Esophagus squamous epithelium (tissue), 5 donors: ENCODE measurements around the gene SLAMF7. TPM values are rescaled to one million over a fixed set of nuclear protein-coding genes. Genes with fewer than 3 reads are reported as not detected.

ENCODE experiments used
- DNase-seq: peaks from one replicate; lab custom pipeline; 2025; lab: John Stamatoyannopoulos, UW
- H3K27ac ChIP-seq, 4 donors: fragments of 200-600 bp; sonication (generic); one replicate each; pipeline ENCODE4 v1.5.1; 2016 to 2019; ENCODE audit warnings: mild to moderate bottlenecking in 1 of 4
- H3K27me3 ChIP-seq, 4 donors: fragments of 200-600 bp; sonication (generic); 1 replicate in 3 of 4; 2 replicates in 1 of 4; pipeline versions ENCODE4 v1.5.1 to v1.6.0; 2017 to 2021; ENCODE audit warnings: antibody characterized with exemption in 1 of 4
- H3K36me3 ChIP-seq, 3 donors: fragments of 200-600 bp; sonication (generic); one replicate each; pipeline ENCODE4 v1.5.1; 2016 to 2019
- H3K4me1 ChIP-seq, 3 donors: fragments of 200-600 bp; sonication (generic); one replicate each; pipeline ENCODE4 v1.5.1; 2017 to 2019
- H3K4me3 ChIP-seq, 4 donors: fragments of 200-600 bp; sonication (generic); 1 replicate in 3 of 4; 2 replicates in 1 of 4; pipeline ENCODE4 v1.5.1; 2016 to 2019; ENCODE audit warnings: mild to moderate bottlenecking in 2 of 4, moderate library complexity in 1 of 4
- H3K9me3 ChIP-seq, 3 donors: fragments of 200-600 bp; sonication (generic); one replicate each; pipeline ENCODE4 v1.5.1; 2016 to 2019
- CTCF ChIP-seq, 6 experiments: fragments of 450-650 bp in 4 of 6; fragments of 200-600 bp in 2 of 6; sonication (generic) in 2 of 6; IDR thresholded peaks; one replicate each; pipeline ENCODE4 v1.5.1; 2016 to 2019; ENCODE audit warnings: antibody characterized with exemption in 6 of 6, mild to moderate bottlenecking in 4 of 6, moderate library complexity in 4 of 6
- POLR2A ChIP-seq, 4 donors: fragments of 450-650 bp; IDR thresholded peaks; one replicate each; pipeline ENCODE4 v1.6.1; 2017; ENCODE audit warnings: antibody characterized with exemption in 4 of 4, mild to moderate bottlenecking in 4 of 4, moderate library complexity in 3 of 4
- WGBS, 2 donors: methylation state at CpG; one replicate each; pipeline ENCODE4 v1.1.5; 2018; 5-methylcytosine and 5-hydroxymethylcytosine counted together
- intact Hi-C: fragments of 100-400 bp; cut with DNase I; formaldehyde crosslinking; loops from one replicate; pipeline ENCODE4 v1.15.0; 2022
- total RNA-seq, 4 donors: library from RNA; depleted of rRNA; stranded (reverse); fragments of >200 nt; gene quantifications; one replicate each; pipeline ENCODE4 v1.1.0, GENCODE V29; 2016
- donor health status: DM: yes; HTN: yes; CAD: no.

SLAMF7 gene
- total RNA-seq, 4 donors from 2014 or later = 1.8 to 3.2 (median 2.3) TPM

GRCh38 chr1:160753594-160753993, 14.5 kb downstream of the SLAMF7 start:
- intact Hi-C loops = no loop called here
- TF ChIP-seq CTCF (IDR thresholded peaks at IDR 0.05) (no peak), POLR2A (IDR thresholded peaks at IDR 0.05) (no peak)
- Histone ChIP-seq H3K4me3 (no peak overlapping the region), H3K4me1 (peaks cover 3 to 11% (median 6%) of the 10 kb centered on the region in 3 donors), H3K9me3 (no peaks in the 10 kb centered on the region), H3K27ac (no peak overlapping the region), H3K27me3 (peaks cover 0 to 11% (median 0%) of the 10 kb centered on the region in 4 donors), H3K36me3 (no peaks in the 10 kb centered on the region)
- no peak for DNase-seq

GRCh38 chr1:160755461-160755860, 16.4 kb downstream of the SLAMF7 start:
- peaks cover 0 to under 1% (median 0%) of the 10 kb centered on the region in 3 donors for H3K4me1 ChIP-seq
- no peak for DNase-seq
- H3K9me3 ChIP-seq = no peaks in the 10 kb centered on the region
- H3K36me3 ChIP-seq = no peaks in the 10 kb centered on the region
- peaks cover 0 to 1% (median 0%) of the 10 kb centered on the region in 4 donors for H3K27me3 ChIP-seq
- H3K4me3 ChIP-seq = no peak overlapping the region
- 76 to 86% methylated on average over 2 of the region's 2 CpGs for WGBS, 2 donors
- TF ChIP-seq POLR2A (IDR thresholded peaks at IDR 0.05) (no peak), CTCF (IDR thresholded peaks at IDR 0.05) (no peak)
- no peak overlapping the region for H3K27ac ChIP-seq
- intact Hi-C loops = no loop called here

- Histone ChIP-seq H3K9me3 (no peaks in the 10 kb centered on the region), H3K27me3 (no peaks in the 10 kb centered on the region), H3K4me1 (peaks cover 0 to 8% (median 0%) of the 10 kb centered on the region in 3 donors), H3K27ac (peak overlapping the region in 2 of 4 donors; percentile 3 to 5), H3K36me3 (no peaks in the 10 kb centered on the region), H3K4me3 (no peak overlapping the region)
- DNase-seq = no peak
- intact Hi-C loops = no loop called here
- 61 to 71% methylated on average over 5 of the region's 5 CpGs for WGBS, 2 donors
- TF ChIP-seq POLR2A (IDR thresholded peaks at IDR 0.05) (no peak), CTCF (IDR thresholded peaks at IDR 0.05) (no peak)
Observed at GRCh38 chr1:160755911-160756848, 17.1 kb downstream of the SLAMF7 start.

- H3K27me3 ChIP-seq = no peaks in the 10 kb centered on the region
- no peaks in the 10 kb centered on the region for H3K36me3 ChIP-seq
- H3K4me3 ChIP-seq = no peak overlapping the region
- H3K4me1 ChIP-seq = peaks cover 0 to 14% (median 4%) of the 10 kb centered on the region in 3 donors
- peak overlapping the region in 2 of 4 donors; percentile 3 to 5 for H3K27ac ChIP-seq
- intact Hi-C loops = no loop called here
- no peak for TF ChIP-seq POLR2A (IDR thresholded peaks at IDR 0.05)
- TF ChIP-seq CTCF (IDR thresholded peaks at IDR 0.05) = no peak
- H3K9me3 ChIP-seq = no peaks in the 10 kb centered on the region
- 79 to 81% methylated on average over 2 of the region's 2 CpGs for WGBS, 2 donors
- no peak for DNase-seq
Observed at GRCh38 chr1:160756849-160757201, 17.8 kb downstream of the SLAMF7 start.

GRCh38 chr1:160758521-160758920, 19.5 kb downstream of the SLAMF7 start:
- TF ChIP-seq POLR2A (IDR thresholded peaks at IDR 0.05) = no peak
- no peak for TF ChIP-seq CTCF (IDR thresholded peaks at IDR 0.05)
- Histone ChIP-seq H3K36me3 (no peaks in the 10 kb centered on the region), H3K9me3 (no peaks in the 10 kb centered on the region), H3K27me3 (no peaks in the 10 kb centered on the region), H3K4me3 (no peak overlapping the region), H3K4me1 (peaks cover 9 to 31% (median 10%) of the 10 kb centered on the region in 3 donors), H3K27ac (no peak overlapping the region)
- 84 to 96% methylated on average over 2 of the region's 2 CpGs for WGBS, 2 donors
- no peak for DNase-seq
- intact Hi-C loops = no loop called here
